Upper lobe of right lung (tissue), 1 donor: Measurements from ENCODE around the gene TMEM223. TPM values are rescaled to one million over a fixed set of nuclear protein-coding genes. Genes with fewer than 3 reads are reported as not detected.
A peak's percentile ranks its signal among the peaks of the same experiment; 100 is the strongest.

ENCODE experiments used
- ATAC-seq: fragments of 200-7000 bp; cut with Tn5 transposase; one replicate; pipeline ENCODE4 v1.9.1; 2020; ENCODE audit warnings: mild to moderate bottlenecking, moderate library complexity
- DNase-seq: peaks from one replicate; pipeline ENCODE4 v3.0.0-alpha.2; 2020
- H3K27ac ChIP-seq: fragments of 200-600 bp; one replicate; pipeline ENCODE4 v1.8.0; 2022
- H3K27me3 ChIP-seq: fragments of 200-600 bp; one replicate; pipeline ENCODE4 v1.8.0; 2022; ENCODE audit warnings: mild to moderate bottlenecking
- H3K36me3 ChIP-seq: fragments of 200-600 bp; one replicate; pipeline ENCODE4 v1.8.0; 2022
- H3K4me1 ChIP-seq: fragments of 200-600 bp; one replicate; pipeline ENCODE4 v1.8.0; 2022
- H3K4me3 ChIP-seq: fragments of 200-600 bp; one replicate; pipeline ENCODE4 v1.8.0; 2022; ENCODE audit warnings: mild to moderate bottlenecking
- H3K9me3 ChIP-seq: fragments of 200-600 bp; one replicate; pipeline ENCODE4 v1.8.0; 2022
- intact Hi-C: fragments of 100-400 bp; cut with DNase I; formaldehyde crosslinking; loops from one replicate; pipeline ENCODE4 v1.11.0; 2022
- total RNA-seq: library from RNA; stranded (reverse); fragmentation: NEBNext Ultra II Directional; extraction: Animal tissue kit (Norgen Biotek cat#: 25700); gene quantifications from one replicate; pipeline ENCODE4 v1.2.1, GENCODE V29; 2021
- TF ChIP-seq, protein P1 (sequence below): fragments of 200-600 bp; IDR thresholded peaks from one replicate; pipeline ENCODE4 v1.8.0; 2022; ENCODE audit warnings: antibody characterized with exemption
- donor health status: DM: no; HTN: yes; CAD: no; lungs with severe emphysema.

TMEM223 gene
- total RNA-seq, 1 donor from 2014 or later: 14.8 TPM

DNA sequence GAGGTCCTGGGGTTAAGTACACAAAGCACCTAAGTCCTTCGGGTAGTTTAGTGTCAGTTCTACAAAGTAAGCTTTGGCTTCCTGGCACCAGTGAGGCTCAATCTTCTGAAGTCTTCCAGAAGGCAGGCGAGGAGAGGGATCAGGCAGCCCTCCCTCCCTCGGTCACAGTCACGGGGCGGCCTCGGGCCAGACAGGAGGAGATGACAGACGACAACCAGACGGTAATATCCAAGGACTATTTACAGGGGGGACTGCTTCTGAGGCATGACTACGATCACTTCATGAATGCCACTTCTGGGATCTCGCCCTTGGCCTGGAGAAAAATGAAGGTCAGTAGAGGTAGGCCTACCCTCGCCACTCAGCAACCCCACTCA lies 383 bp upstream of the TMEM223 start:
- Histone ChIP-seq H3K27me3 (no peaks in the 10 kb centered on the region), H3K4me1 (peaks cover 35% of the 10 kb centered on the region), H3K27ac (peak overlapping the region; percentile 92), H3K9me3 (no peaks in the 10 kb centered on the region), H3K36me3 (peaks cover 71% of the 10 kb centered on the region), H3K4me3 (peak overlapping the region; percentile 97)
- TF ChIP-seq, protein P1, sequence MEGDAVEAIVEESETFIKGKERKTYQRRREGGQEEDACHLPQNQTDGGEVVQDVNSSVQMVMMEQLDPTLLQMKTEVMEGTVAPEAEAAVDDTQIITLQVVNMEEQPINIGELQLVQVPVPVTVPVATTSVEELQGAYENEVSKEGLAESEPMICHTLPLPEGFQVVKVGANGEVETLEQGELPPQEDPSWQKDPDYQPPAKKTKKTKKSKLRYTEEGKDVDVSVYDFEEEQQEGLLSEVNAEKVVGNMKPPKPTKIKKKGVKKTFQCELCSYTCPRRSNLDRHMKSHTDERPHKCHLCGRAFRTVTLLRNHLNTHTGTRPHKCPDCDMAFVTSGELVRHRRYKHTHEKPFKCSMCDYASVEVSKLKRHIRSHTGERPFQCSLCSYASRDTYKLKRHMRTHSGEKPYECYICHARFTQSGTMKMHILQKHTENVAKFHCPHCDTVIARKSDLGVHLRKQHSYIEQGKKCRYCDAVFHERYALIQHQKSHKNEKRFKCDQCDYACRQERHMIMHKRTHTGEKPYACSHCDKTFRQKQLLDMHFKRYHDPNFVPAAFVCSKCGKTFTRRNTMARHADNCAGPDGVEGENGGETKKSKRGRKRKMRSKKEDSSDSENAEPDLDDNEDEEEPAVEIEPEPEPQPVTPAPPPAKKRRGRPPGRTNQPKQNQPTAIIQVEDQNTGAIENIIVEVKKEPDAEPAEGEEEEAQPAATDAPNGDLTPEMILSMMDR: no peak
- intact Hi-C loops: loop anchor here (10.0 kb wide), 1 partner anchor 63 kb away; no protein-coding TSS in a partner anchor
- no peak for DNase-seq
- no peak for ATAC-seq

GRCh38 chr11:62789576-62789975 lies 2.2 kb downstream of the TMEM223 start:
- intact Hi-C loops: no loop called here
- DNase-seq: no peak
- H3K9me3 ChIP-seq: no peaks in the 10 kb centered on the region
- H3K27me3 ChIP-seq: no peaks in the 10 kb centered on the region
- peaks cover 45% of the 10 kb centered on the region for H3K36me3 ChIP-seq
- no peak for ATAC-seq
- H3K27ac ChIP-seq: no peak overlapping the region
- H3K4me1 ChIP-seq: peaks cover 44% of the 10 kb centered on the region
- TF ChIP-seq, protein P1: no peak
- H3K4me3 ChIP-seq: no peak overlapping the region

- Histone ChIP-seq H3K4me3 (no peak overlapping the region), H3K27ac (no peak overlapping the region), H3K9me3 (no peaks in the 10 kb centered on the region), H3K36me3 (peaks cover 39% of the 10 kb centered on the region), H3K4me1 (peaks cover 44% of the 10 kb centered on the region), H3K27me3 (no peaks in the 10 kb centered on the region)
- intact Hi-C loops: no loop called here
- no peak for ATAC-seq
- TF ChIP-seq, protein P1: no peak
- no peak for DNase-seq
Measured at GRCh38 chr11:62788991-62789390, 2.8 kb downstream of the TMEM223 start.

- peaks cover 34% of the 10 kb centered on the region for H3K4me1 ChIP-seq
- peak within 1 kb of the TSS; percentile 94 for H3K27ac ChIP-seq
- DNase-seq: peak; percentile 98
- TF ChIP-seq, protein P1: peak; percentile 48
- H3K36me3 ChIP-seq: peaks cover 28% of the 10 kb centered on the region
- no peaks in the 10 kb centered on the region for H3K9me3 ChIP-seq
- peak within 1 kb of the TSS; percentile 74 for H3K4me3 ChIP-seq
- peak; percentile 90 for ATAC-seq
- no peaks in the 10 kb centered on the region for H3K27me3 ChIP-seq
- intact Hi-C loops: no loop called here
Measured at GRCh38 chr11:62787005-62787759, 4.6 kb downstream of the TMEM223 start, which contains the start of gene TMEM179B. TMEM179B (plus strand) TSS chr11:62787402; CDS start chr11:62787432, 30 bp downstream.

DNA sequence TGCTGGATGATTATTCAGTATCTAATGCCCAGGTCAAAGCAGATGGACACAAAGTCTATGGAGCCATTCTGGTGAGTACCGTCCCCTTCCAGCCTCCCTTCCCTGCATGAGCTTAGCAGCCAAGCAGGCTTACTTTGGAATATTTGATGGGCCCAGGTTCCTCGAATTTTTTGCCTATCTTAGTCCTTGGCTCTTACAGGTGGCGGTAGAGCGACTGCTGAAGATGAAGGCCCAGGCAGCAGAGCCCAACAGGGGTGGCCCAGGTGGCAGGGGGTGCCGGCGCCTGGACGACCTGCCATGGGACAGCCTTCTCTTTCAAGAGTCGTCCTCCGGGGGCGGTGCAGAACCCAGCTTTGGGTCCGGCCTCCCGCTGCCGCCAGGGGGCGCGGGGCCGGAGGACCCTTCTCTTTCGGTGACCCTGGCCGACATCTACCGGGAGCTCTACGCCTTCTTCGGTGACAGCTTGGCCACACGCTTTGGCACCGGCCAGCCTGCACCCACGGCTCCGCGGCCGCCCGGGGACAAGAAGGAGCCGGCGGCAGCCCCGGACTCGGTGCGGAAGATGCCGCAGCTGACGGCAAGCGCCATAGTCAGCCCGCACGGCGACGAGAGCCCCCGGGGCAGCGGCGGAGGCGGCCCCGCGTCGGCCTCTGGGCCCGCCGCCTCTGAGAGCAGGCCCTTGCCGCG lies 5.3 kb downstream of the TMEM223 start:
- ATAC-seq (peak; percentile 90), DNase-seq (peak; percentile 94)
- TF ChIP-seq, protein P1: peak; percentile 93
- peak overlapping the region; percentile 94 for H3K27ac ChIP-seq
- intact Hi-C loops: no loop called here
- no peaks in the 10 kb centered on the region for H3K27me3 ChIP-seq
- H3K4me1 ChIP-seq: peaks cover 32% of the 10 kb centered on the region
- peaks cover 28% of the 10 kb centered on the region for H3K36me3 ChIP-seq
- no peaks in the 10 kb centered on the region for H3K9me3 ChIP-seq
- H3K4me3 ChIP-seq: peak overlapping the region; percentile 74
